Left renal pelvis (tissue), 4 donors: Measurements from ENCODE around the gene PLA1A. TPM values are rescaled to one million over a fixed set of nuclear protein-coding genes. Genes with fewer than 3 reads are reported as not detected.
"Not testable (repeated sequence)": the region's sequence is repeated elsewhere in the genome, so short reads cannot be mapped to it uniquely, and the experiment has no call there.

Experiments used
- DNase-seq, 4 donors: peaks; one replicate each; pipeline ENCODE4 v3.0.0-alpha.2; 2013; ENCODE audit warnings: low read depth in 4 of 4, low spot score in 3 of 4
- polyA plus RNA-seq, 4 donors: library from polyadenylated mRNA; unstranded; fragments of 120-200 nt; gene quantifications; one replicate each; pipeline ENCODE4 v1.2.1, GENCODE V29; 2013; ENCODE audit not compliant: insufficient read length in 4 of 4

PLA1A gene
- polyA plus RNA-seq, 4 donors, result 0.35 to 7.6 (median 7.2) TPM

- no peak for DNase-seq
Measured at GRCh38 chr3:119575507-119575906, 22.2 kb upstream of the PLA1A start.

GRCh38 chr3:119579366-119580066 lies 18.2 kb upstream of the PLA1A start, which contains the start of gene ADPRH:
Gene ADPRH (plus strand): TSS chr3:119579492. CDS start chr3:119582170, 2,678 bp downstream.
- peak; percentile 64 to 78 (median 68) for DNase-seq

- peak in 1 of 4 donors; percentile 20 for DNase-seq
Measured at GRCh38 chr3:119580067-119580760, 17.5 kb upstream of the PLA1A start.

GRCh38 chr3:119582178-119582577 lies 15.5 kb upstream of the PLA1A start:
- no peak for DNase-seq

GRCh38 chr3:119585208-119585607 lies 12.5 kb upstream of the PLA1A start:
- DNase-seq, result no peak

GRCh38 chr3:119585856-119586570 lies 11.7 kb upstream of the PLA1A start:
- no peak for DNase-seq

- no peak for DNase-seq
Measured at GRCh38 chr3:119586733-119587172, 10.9 kb upstream of the PLA1A start.

- DNase-seq, result no peak
Measured at GRCh38 chr3:119588112-119588511, 9.6 kb upstream of the PLA1A start.

- no peak for DNase-seq
Measured at GRCh38 chr3:119589102-119589773, 8.4 kb upstream of the PLA1A start.

- DNase-seq, result no peak
Measured at GRCh38 chr3:119590706-119591105, 7.0 kb upstream of the PLA1A start.

GRCh38 chr3:119592861-119593260 lies 4.8 kb upstream of the PLA1A start:
- DNase-seq, result no peak

GRCh38 chr3:119594066-119594465 lies 3.6 kb upstream of the PLA1A start:
- no peak for DNase-seq

GRCh38 chr3:119594929-119595328 lies 2.8 kb upstream of the PLA1A start:
- DNase-seq, result not testable (repeated sequence)

- no peak for DNase-seq
Measured at GRCh38 chr3:119595639-119596334, 1.9 kb upstream of the PLA1A start.

- DNase-seq, result no peak
Measured at GRCh38 chr3:119596398-119596797, 1.3 kb upstream of the PLA1A start.

GRCh38 chr3:119598410-119599098 lies 869 bp downstream of the PLA1A start:
- DNase-seq, result no peak

GRCh38 chr3:119599558-119600174 lies 2.0 kb downstream of the PLA1A start:
- no peak for DNase-seq

GRCh38 chr3:119600732-119601131 lies 3.0 kb downstream of the PLA1A start:
- no peak for DNase-seq

- DNase-seq, result no peak
Measured at GRCh38 chr3:119601154-119601553, 3.5 kb downstream of the PLA1A start.
